ENCODE results near the gene CAND2. TPM values are rescaled to one million over a fixed set of nuclear protein-coding genes. Genes with fewer than 3 reads are reported as not detected.

The CAND2 gene
- total and polyA plus RNA-seq, 2 of the 8 experiments (the other 6 are each of a cell fraction or from before 2014, with no cell fraction given): 8.7 TPM

DNA sequence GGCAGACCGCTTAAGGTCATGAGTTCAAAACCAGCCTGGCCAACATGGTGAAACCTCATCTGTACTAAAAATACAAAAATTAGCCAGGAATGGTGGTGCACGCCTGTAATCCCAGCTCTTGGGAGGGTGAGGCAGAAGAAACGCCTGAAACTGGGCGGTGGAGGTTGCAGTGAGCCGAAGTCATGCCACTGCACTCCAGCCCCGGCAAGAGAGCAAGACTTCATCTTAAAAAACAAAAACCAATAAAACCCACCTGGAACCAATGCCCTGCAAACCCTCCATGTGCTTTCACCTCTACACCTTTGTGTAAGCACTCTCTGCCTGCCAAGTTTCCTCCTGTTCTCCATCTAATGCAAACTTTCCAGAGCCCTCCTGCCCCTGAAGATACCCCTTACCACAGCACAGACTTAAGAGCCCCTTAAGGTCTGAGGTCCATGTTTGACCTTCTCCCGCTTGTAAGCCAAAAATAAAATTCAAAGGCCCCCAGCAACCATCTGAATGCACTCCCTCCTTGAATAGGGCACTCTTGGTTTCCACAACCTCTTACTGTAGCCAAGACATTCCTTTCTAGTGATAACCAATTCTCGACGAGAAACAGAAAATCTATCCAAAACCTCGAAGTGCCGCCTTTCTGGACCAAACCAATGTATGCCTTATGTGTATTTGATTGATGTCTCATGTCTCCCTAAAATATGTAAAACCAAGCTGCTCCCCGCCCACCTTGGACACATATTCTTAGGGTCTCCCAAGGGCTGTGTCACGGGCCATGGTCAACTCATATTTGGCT is 41.9 kb downstream of the CAND2 start (continued):
- TF ChIP-seq ATF3 (IDR thresholded peaks at IDR 0.05; ENCODE audit: insufficient read depth, low read depth, low read length): no peak
- no peak for TF ChIP-seq TAF7 (optimal IDR thresholded peaks at IDR 0.05; ENCODE audit: borderline replicate concordance, low read depth, low read length)

Data from H1 (cell line).